Activated naive CD8-positive, alpha-beta T cell treated with anti-CD3 and anti-CD28 coated beads, Interleukin-2, amount 50 U/mL, for 16 hours (primary cell): ENCODE data around the gene POLA2.
"Not testable (repeated sequence)": the region's sequence is repeated elsewhere in the genome, so short reads cannot be mapped to it uniquely, and the experiment has no call there.

Experiments
- DNase-seq: peaks from one replicate; pipeline ENCODE4 v3.0.0-alpha.2; 2020; ENCODE audit warnings: low read depth, low spot score

Gene POLA2

GRCh38 chr11:65261591-65262380, at the start of gene POLA2:
TSS of gene POLA2 (plus strand) at chr11:65261962. CDS start at chr11:65262293, 331 bp downstream.
- DNase-seq: peak; percentile 89

- no peak for DNase-seq
Measured at GRCh38 chr11:65212226-65212801, 49.4 kb upstream of the POLA2 start.

GRCh38 chr11:65213322-65214211, 48.2 kb upstream of the POLA2 start:
- DNase-seq: no peak

- no peak for DNase-seq
Measured at GRCh38 chr11:65214212-65214845, 47.4 kb upstream of the POLA2 start.

GRCh38 chr11:65215441-65216076, 46.2 kb upstream of the POLA2 start:
- no peak for DNase-seq

- no peak for DNase-seq
Measured at GRCh38 chr11:65216830-65217229, 44.9 kb upstream of the POLA2 start.

- DNase-seq: no peak
Measured at GRCh38 chr11:65217441-65218423, 44.0 kb upstream of the POLA2 start.

GRCh38 chr11:65218446-65218845, 43.3 kb upstream of the POLA2 start:
- DNase-seq: no peak

GRCh38 chr11:65219930-65220213, 41.9 kb upstream of the POLA2 start:
- DNase-seq: no peak

GRCh38 chr11:65221026-65221425, 40.7 kb upstream of the POLA2 start:
- DNase-seq: no peak

GRCh38 chr11:65223011-65223410, 38.8 kb upstream of the POLA2 start:
- DNase-seq: no peak

- DNase-seq: no peak
Measured at GRCh38 chr11:65224930-65225278, 36.9 kb upstream of the POLA2 start.

GRCh38 chr11:65225279-65226102, 36.3 kb upstream of the POLA2 start:
- peak; percentile 14 for DNase-seq

- DNase-seq: no peak
Measured at GRCh38 chr11:65226103-65226442, 35.7 kb upstream of the POLA2 start.

GRCh38 chr11:65227879-65228278, 33.9 kb upstream of the POLA2 start:
- DNase-seq: no peak

- DNase-seq: no peak
Measured at GRCh38 chr11:65236194-65237059, 25.3 kb upstream of the POLA2 start.

- DNase-seq: not testable (repeated sequence)
Measured at GRCh38 chr11:65238302-65238701, 23.5 kb upstream of the POLA2 start.

- DNase-seq: no peak
Measured at GRCh38 chr11:65241134-65241533, 20.6 kb upstream of the POLA2 start.

GRCh38 chr11:65241692-65242091, 20.1 kb upstream of the POLA2 start:
- DNase-seq: no peak
